ENCODE data around the gene PEA15. TPM values are rescaled to one million over a fixed set of nuclear protein-coding genes. Genes with fewer than 3 reads are reported as not detected.

PEA15 gene
- total RNA-seq, 1 experiment from 2014 or later = 56.3 TPM

DNA sequence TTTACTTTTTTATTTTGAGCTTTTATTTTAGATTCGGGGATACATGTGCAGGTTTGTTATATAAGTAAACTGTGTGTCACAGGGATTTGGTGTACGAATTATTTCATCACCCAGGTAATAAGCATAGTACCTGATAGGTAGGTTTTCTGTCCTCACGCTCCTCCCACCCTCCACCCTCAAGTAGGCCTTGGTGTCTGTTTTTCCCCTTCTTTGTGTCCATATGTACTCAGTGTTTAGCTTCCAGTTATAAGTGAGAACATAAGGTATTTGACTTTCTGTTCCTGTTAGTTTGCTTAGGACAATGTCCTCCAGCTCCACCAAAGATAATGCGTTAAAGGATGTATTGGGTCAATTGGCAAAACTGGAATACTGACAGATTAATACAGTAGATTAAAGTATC lies 48.0 kb upstream of the PEA15 start:
- ChIA-PET CTCF (interaction anchor here (0.6 to 1.7 kb wide), 5 partner anchors 41 to 135 kb away, joined by 3 to 6 read pairs (median 4); partner anchors contain the start of gene ATP1A2), POLR2A (no interaction called here)
- Mint-ChIP-seq H3K27ac (no peak overlapping the region), H3K4me1 (peaks cover 4% of the 10 kb centered on the region), H3K4me3 (no peak overlapping the region), H3K9me3 (no peaks in the 10 kb centered on the region), H3K36me3 (no peaks in the 10 kb centered on the region), H3K27me3 (ENCODE audit: low read depth) (no peaks in the 10 kb centered on the region)
- no peak for DNase-seq (ENCODE audit: low spot score)
- no peak for ATAC-seq
- TF ChIP-seq PREB (CRISPR knock-in tag; IDR thresholded peaks at IDR 0.05; ENCODE audit: borderline replicate concordance) (no peak), AFF4 (CRISPR knock-in tag; IDR thresholded peaks at IDR 0.05; ENCODE audit: borderline replicate concordance) (no peak), IRF2 (CRISPR knock-in tag; IDR thresholded peaks at IDR 0.05; ENCODE audit: borderline replicate concordance, low read depth) (no peak), ELF4 (CRISPR knock-in tag; IDR thresholded peaks at IDR 0.05; ENCODE audit: low read depth) (no peak), NR1H2 (CRISPR knock-in tag; IDR thresholded peaks at IDR 0.05) (no peak), E2F4 (CRISPR knock-in tag; IDR thresholded peaks at IDR 0.05; ENCODE audit: borderline replicate concordance, low read depth) (no peak), ZNF281 (CRISPR knock-in tag; IDR thresholded peaks at IDR 0.05) (no peak), STAT6 (CRISPR knock-in tag; conservative IDR thresholded peaks at IDR 0.05; ENCODE audit: low read depth) (no peak), TP53 (CRISPR knock-in tag; IDR thresholded peaks at IDR 0.05) (no peak), ZNF423 (CRISPR knock-in tag; IDR thresholded peaks at IDR 0.05) (no peak), ZNF121 (CRISPR knock-in tag; IDR thresholded peaks at IDR 0.05) (no peak), ATF6 (CRISPR knock-in tag; IDR thresholded peaks at IDR 0.05) (no peak), FOXJ3 (CRISPR knock-in tag; IDR thresholded peaks at IDR 0.05; ENCODE audit: borderline replicate concordance) (no peak), OVOL2 (CRISPR knock-in tag; IDR thresholded peaks at IDR 0.05; ENCODE audit: borderline replicate concordance) (no peak)
- TF ChIP-seq, protein P1, sequence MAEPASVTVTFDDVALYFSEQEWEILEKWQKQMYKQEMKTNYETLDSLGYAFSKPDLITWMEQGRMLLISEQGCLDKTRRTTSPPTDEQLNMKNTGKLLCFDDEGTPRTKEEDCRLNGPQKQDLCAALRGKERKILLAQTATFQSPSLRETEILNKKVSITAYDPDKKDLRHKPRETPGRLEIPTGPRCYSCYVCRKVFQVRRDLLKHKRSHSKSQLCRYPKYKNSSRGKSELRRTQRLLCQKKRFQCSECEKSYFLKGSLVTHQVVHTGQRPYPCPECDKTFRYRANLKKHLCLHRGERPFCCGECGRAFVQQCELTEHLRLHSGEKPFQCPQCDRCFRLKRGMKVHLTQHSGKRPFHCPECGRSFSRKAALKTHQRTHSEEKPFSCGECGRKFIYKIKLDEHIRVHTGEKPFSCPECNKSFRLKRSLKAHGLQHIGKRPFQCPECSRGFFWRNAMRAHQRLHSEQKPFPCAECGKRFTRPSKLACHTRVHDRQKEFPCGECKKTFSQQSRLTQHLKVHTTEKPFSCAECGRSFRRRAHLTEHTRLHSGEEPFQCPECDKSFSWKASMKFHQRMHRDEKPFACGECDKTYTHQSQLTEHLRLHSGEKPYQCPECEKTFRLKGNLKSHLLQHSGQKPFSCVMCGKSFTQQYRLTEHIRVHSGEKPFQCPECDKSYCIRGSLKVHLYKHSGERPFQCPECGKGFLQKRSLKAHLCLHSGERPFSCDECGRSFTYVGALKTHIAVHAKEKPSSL (CRISPR knock-in tag; conservative IDR thresholded peaks at IDR 0.05) = no peak
- TF ChIP-seq, protein P2, sequence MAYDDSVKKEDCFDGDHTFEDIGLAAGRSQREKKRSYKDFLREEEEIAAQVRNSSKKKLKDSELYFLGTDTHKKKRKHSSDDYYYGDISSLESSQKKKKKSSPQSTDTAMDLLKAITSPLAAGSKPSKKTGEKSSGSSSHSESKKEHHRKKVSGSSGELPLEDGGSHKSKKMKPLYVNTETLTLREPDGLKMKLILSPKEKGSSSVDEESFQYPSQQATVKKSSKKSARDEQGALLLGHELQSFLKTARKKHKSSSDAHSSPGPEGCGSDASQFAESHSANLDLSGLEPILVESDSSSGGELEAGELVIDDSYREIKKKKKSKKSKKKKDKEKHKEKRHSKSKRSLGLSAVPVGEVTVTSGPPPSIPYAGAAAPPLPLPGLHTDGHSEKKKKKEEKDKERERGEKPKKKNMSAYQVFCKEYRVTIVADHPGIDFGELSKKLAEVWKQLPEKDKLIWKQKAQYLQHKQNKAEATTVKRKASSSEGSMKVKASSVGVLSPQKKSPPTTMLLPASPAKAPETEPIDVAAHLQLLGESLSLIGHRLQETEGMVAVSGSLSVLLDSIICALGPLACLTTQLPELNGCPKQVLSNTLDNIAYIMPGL (CRISPR knock-in tag; IDR thresholded peaks at IDR 0.05) = no peak
- TF ChIP-seq, protein P3, sequence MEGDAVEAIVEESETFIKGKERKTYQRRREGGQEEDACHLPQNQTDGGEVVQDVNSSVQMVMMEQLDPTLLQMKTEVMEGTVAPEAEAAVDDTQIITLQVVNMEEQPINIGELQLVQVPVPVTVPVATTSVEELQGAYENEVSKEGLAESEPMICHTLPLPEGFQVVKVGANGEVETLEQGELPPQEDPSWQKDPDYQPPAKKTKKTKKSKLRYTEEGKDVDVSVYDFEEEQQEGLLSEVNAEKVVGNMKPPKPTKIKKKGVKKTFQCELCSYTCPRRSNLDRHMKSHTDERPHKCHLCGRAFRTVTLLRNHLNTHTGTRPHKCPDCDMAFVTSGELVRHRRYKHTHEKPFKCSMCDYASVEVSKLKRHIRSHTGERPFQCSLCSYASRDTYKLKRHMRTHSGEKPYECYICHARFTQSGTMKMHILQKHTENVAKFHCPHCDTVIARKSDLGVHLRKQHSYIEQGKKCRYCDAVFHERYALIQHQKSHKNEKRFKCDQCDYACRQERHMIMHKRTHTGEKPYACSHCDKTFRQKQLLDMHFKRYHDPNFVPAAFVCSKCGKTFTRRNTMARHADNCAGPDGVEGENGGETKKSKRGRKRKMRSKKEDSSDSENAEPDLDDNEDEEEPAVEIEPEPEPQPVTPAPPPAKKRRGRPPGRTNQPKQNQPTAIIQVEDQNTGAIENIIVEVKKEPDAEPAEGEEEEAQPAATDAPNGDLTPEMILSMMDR (IDR thresholded peaks at IDR 0.05) = no peak
